Trophoblast cell (in vitro differentiated cells and primary cell): ENCODE data around the gene NME7.

Experiments
- DNase-seq, 2 donors: peaks; one replicate each; pipeline ENCODE4 v3.0.0-alpha.2; 2016
- H2AFZ ChIP-seq: 2 replicates; pipeline ENCODE4 v1.6.1; 2013; ENCODE audit warnings: low read length, moderate library complexity, mild to moderate bottlenecking; ENCODE audit not compliant: insufficient read depth, poor library complexity
- H2AK5ac ChIP-seq: 2 replicates; pipeline ENCODE4 v1.6.1; 2013; ENCODE audit warnings: mild to moderate bottlenecking, low read length
- H2BK120ac ChIP-seq: 2 replicates; pipeline ENCODE4 v1.6.1; 2013; ENCODE audit warnings: low read length, mild to moderate bottlenecking, moderate library complexity; ENCODE audit not compliant: insufficient read depth, poor library complexity
- H2BK12ac ChIP-seq: 2 replicates; pipeline ENCODE4 v1.6.1; 2013; ENCODE audit warnings: mild to moderate bottlenecking, low read length, moderate library complexity
- H2BK5ac ChIP-seq: 2 replicates; pipeline ENCODE4 v1.6.1; 2013; ENCODE audit warnings: low read length, low read depth, moderate library complexity, mild to moderate bottlenecking; ENCODE audit not compliant: poor library complexity
- H3K14ac ChIP-seq: 2 replicates; pipeline ENCODE4 v1.6.1; 2013; ENCODE audit warnings: mild to moderate bottlenecking, low read length
- H3K18ac ChIP-seq: 2 replicates; pipeline ENCODE4 v1.6.1; 2013; ENCODE audit warnings: mild to moderate bottlenecking, low read length
- H3K23ac ChIP-seq: 2 replicates; pipeline ENCODE4 v1.6.1; 2013; ENCODE audit warnings: low read length
- H3K27ac ChIP-seq: 2 replicates; pipeline ENCODE4 v1.5.1; 2013; ENCODE audit warnings: low read depth, mild to moderate bottlenecking, inconsistent platforms, low read length, moderate library complexity
- H3K27me3 ChIP-seq: 2 replicates; pipeline ENCODE4 v1.6.1; 2013; ENCODE audit warnings: inconsistent platforms, mild to moderate bottlenecking, low read length, moderate library complexity; ENCODE audit not compliant: insufficient read depth
- H3K36me3 ChIP-seq, 2 experiments: 1 replicate in 1 of 2; 2 replicates in 1 of 2; pipeline ENCODE4 v1.6.1; 2013; ENCODE audit warnings: low read length in 2 of 2, mild to moderate bottlenecking in 2 of 2, moderate library complexity in 1 of 2; ENCODE audit not compliant: insufficient read depth in 2 of 2, control insufficient read depth in 1 of 2
- H3K4ac ChIP-seq: 2 replicates; pipeline ENCODE4 v1.6.1; 2013; ENCODE audit warnings: low read depth, mild to moderate bottlenecking, low read length, moderate library complexity
- H3K4me1 ChIP-seq, 2 experiments: 1 replicate in 1 of 2; 2 replicates in 1 of 2; pipeline ENCODE4 v1.6.1; 2013; ENCODE audit warnings: low read length in 2 of 2, mild to moderate bottlenecking in 2 of 2, moderate library complexity in 1 of 2; ENCODE audit not compliant: insufficient read depth in 2 of 2, control insufficient read depth in 1 of 2
- H3K4me2 ChIP-seq: 2 replicates; pipeline ENCODE4 v1.6.1; 2013; ENCODE audit warnings: inconsistent platforms, mild to moderate bottlenecking, low read length, moderate library complexity
- H3K4me3 ChIP-seq: 2 replicates; pipeline ENCODE4 v1.5.1; 2013; ENCODE audit warnings: mild to moderate bottlenecking, low read depth, low read length, inconsistent platforms
- H3K79me1 ChIP-seq: one replicate; pipeline ENCODE4 v1.6.1; 2013; ENCODE audit warnings: low read length
- H3K79me2 ChIP-seq: 2 replicates; pipeline ENCODE4 v1.6.1; 2013; ENCODE audit warnings: low read length, mild to moderate bottlenecking; ENCODE audit not compliant: control insufficient read depth, insufficient read depth, poor library complexity
- H3K9ac ChIP-seq: 2 replicates; pipeline ENCODE4 v1.6.1; 2013; ENCODE audit warnings: mild to moderate bottlenecking, low read length
- H3K9me3 ChIP-seq: 2 replicates; pipeline ENCODE4 v1.6.1; 2013; ENCODE audit warnings: low read depth, mild to moderate bottlenecking, control low read depth, inconsistent platforms, low read length; ENCODE audit not compliant: insufficient read depth
- H4K12ac ChIP-seq: 2 replicates; pipeline ENCODE4 v1.6.1; 2013; ENCODE audit warnings: low read depth, mild to moderate bottlenecking, low read length, moderate library complexity
- H4K8ac ChIP-seq: 2 replicates; pipeline ENCODE4 v1.6.1; 2013; ENCODE audit warnings: low read depth, mild to moderate bottlenecking, low read length, moderate library complexity
- H4K91ac ChIP-seq: one replicate; pipeline ENCODE4 v1.6.1; 2013; ENCODE audit warnings: low read depth, mild to moderate bottlenecking, low read length, moderate library complexity
- WGBS: extraction: QIAGEN DNeasy Blood & Tissue Kit; methylation state at CpG from one replicate; pipeline ENCODE4 v1.1.7; 2013; ENCODE audit warnings: missing lambda C conversion rate; ENCODE audit not compliant: insufficient read length, insufficient coverage; ENCODE audit errors: extremely low coverage; 5-methylcytosine and 5-hydroxymethylcytosine counted together

The NME7 gene

GRCh38 chr1:169102567-169102966 lies 265.0 kb downstream of the NME7 start:
- Histone ChIP-seq H3K27me3 (no peaks in the 10 kb centered on the region), H3K4me3 (no peak overlapping the region), H4K8ac (no peak overlapping the region), H3K4me1 (peaks cover 16 to 25% of the 10 kb centered on the region in 2 experiments), H3K79me1 (peaks cover 28% of the 10 kb centered on the region), H3K4me2 (no peak overlapping the region), H3K9ac (no peak overlapping the region), H4K12ac (no peak overlapping the region), H3K9me3 (no peaks in the 10 kb centered on the region), H2BK5ac (peak overlapping the region; percentile 54), H3K79me2 (peaks cover 13% of the 10 kb centered on the region), H4K91ac (peak overlapping the region; percentile 36), H2BK12ac (peak overlapping the region; percentile 91), H3K14ac (no peak overlapping the region), H2AFZ (peak overlapping the region; percentile 47), H2BK120ac (peak overlapping the region; percentile 43), H3K18ac (no peak overlapping the region), H3K36me3 (no peaks in the 10 kb centered on the region), H3K4ac (no peak overlapping the region), H2AK5ac (no peak overlapping the region), H3K27ac (peak overlapping the region; percentile 61), H3K23ac (no peak overlapping the region)
- WGBS = no CpG with 5 or more reads among the region's 4 CpGs
- DNase-seq = peak; percentile 54 to 77

GRCh38 chr1:169100651-169101088 lies 266.9 kb downstream of the NME7 start:
- no peak overlapping the region for H2BK12ac ChIP-seq
- no peak for DNase-seq
- no peak overlapping the region for H2AFZ ChIP-seq

GRCh38 chr1:169100208-169100607 lies 267.4 kb downstream of the NME7 start:
- no peak overlapping the region for H3K4ac ChIP-seq
- peaks cover 14 to 21% of the 10 kb centered on the region in 2 experiments for H3K4me1 ChIP-seq
- no peak overlapping the region for H2BK12ac ChIP-seq
- H2BK5ac ChIP-seq = no peak overlapping the region
- no peaks in the 10 kb centered on the region for H3K36me3 ChIP-seq
- H4K12ac ChIP-seq = no peak overlapping the region
- H4K91ac ChIP-seq = peak overlapping the region; percentile 58
- H2BK120ac ChIP-seq = no peak overlapping the region
- no peak overlapping the region for H3K4me2 ChIP-seq
- H4K8ac ChIP-seq = no peak overlapping the region
- peak overlapping the region; percentile 42 for H3K18ac ChIP-seq
- no peak overlapping the region for H3K27ac ChIP-seq
- H3K79me2 ChIP-seq = no peaks in the 10 kb centered on the region
- peak overlapping the region; percentile 24 for H3K14ac ChIP-seq
- H2AFZ ChIP-seq = no peak overlapping the region
- no peaks in the 10 kb centered on the region for H3K27me3 ChIP-seq
- H3K9me3 ChIP-seq = no peaks in the 10 kb centered on the region
- WGBS = no CpG with 5 or more reads among the region's 1 CpG
- no peak overlapping the region for H2AK5ac ChIP-seq
- no peak for DNase-seq
- H3K9ac ChIP-seq = no peak overlapping the region
- H3K23ac ChIP-seq = no peak overlapping the region
- no peak overlapping the region for H3K4me3 ChIP-seq
- H3K79me1 ChIP-seq = peaks cover 11% of the 10 kb centered on the region

More at GRCh38 chr1:169100651-169101088, 266.9 kb downstream of the NME7 start:
- Histone ChIP-seq H4K8ac (no peak overlapping the region), H2AK5ac (no peak overlapping the region), H4K91ac (peak overlapping the region; percentile 58), H2BK120ac (no peak overlapping the region), H3K4me1 (peaks cover 16 to 25% of the 10 kb centered on the region in 2 experiments), H3K18ac (peak overlapping the region; percentile 42), H3K9me3 (no peaks in the 10 kb centered on the region), H3K4me3 (no peak overlapping the region), H3K36me3 (no peaks in the 10 kb centered on the region), H3K4ac (no peak overlapping the region), H4K12ac (no peak overlapping the region), H3K4me2 (no peak overlapping the region), H3K23ac (no peak overlapping the region), H3K27ac (no peak overlapping the region), H3K27me3 (no peaks in the 10 kb centered on the region), H2BK5ac (no peak overlapping the region), H3K14ac (no peak overlapping the region), H3K79me1 (peaks cover 14% of the 10 kb centered on the region), H3K9ac (no peak overlapping the region), H3K79me2 (peaks cover under 1% of the 10 kb centered on the region)
- no CpG with 5 or more reads among the region's 3 CpGs for WGBS

- H3K23ac ChIP-seq = no peak overlapping the region
- H3K9ac ChIP-seq = no peak overlapping the region
- peaks cover 11% of the 10 kb centered on the region for H3K79me1 ChIP-seq
- H4K8ac ChIP-seq = no peak overlapping the region
- H3K4me1 ChIP-seq = peaks cover 14 to 18% of the 10 kb centered on the region in 2 experiments
- no peaks in the 10 kb centered on the region for H3K79me2 ChIP-seq
- H2BK5ac ChIP-seq = no peak overlapping the region
- H3K14ac ChIP-seq = no peak overlapping the region
- no peak overlapping the region for H3K27ac ChIP-seq
- H2AK5ac ChIP-seq = no peak overlapping the region
- no peak overlapping the region for H2BK120ac ChIP-seq
- H3K18ac ChIP-seq = no peak overlapping the region
- H3K27me3 ChIP-seq = no peaks in the 10 kb centered on the region
- no peaks in the 10 kb centered on the region for H3K36me3 ChIP-seq
- H4K91ac ChIP-seq = no peak overlapping the region
- no peak overlapping the region for H4K12ac ChIP-seq
- no peaks in the 10 kb centered on the region for H3K9me3 ChIP-seq
- no peak overlapping the region for H2BK12ac ChIP-seq
- no CpG with 5 or more reads among the region's 2 CpGs for WGBS
- no peak overlapping the region for H2AFZ ChIP-seq
- peak in 1 of 2 donors; percentile 42 for DNase-seq
- H3K4me3 ChIP-seq = no peak overlapping the region
- no peak overlapping the region for H3K4ac ChIP-seq
- H3K4me2 ChIP-seq = no peak overlapping the region
Measured at GRCh38 chr1:169099561-169099960, 268.0 kb downstream of the NME7 start.
